Transverse colon (tissue), 4 donors: ENCODE measurements around the gene PARPBP.
"Not testable (repeated sequence)": the region's sequence is repeated elsewhere in the genome, so short reads cannot be mapped to it uniquely, and the experiment has no call there.

Source experiments
- EP300 ChIP-seq: sonication (generic); formaldehyde crosslinking; IDR thresholded peaks from one replicate; pipeline ENCODE4 v1.6.1; 2017; ENCODE audit warnings: antibody characterized with exemption, low read depth
- POLR2A ChIP-seq: fragments of 450-650 bp; IDR thresholded peaks from one replicate; pipeline ENCODE4 v1.6.1; 2016; ENCODE audit warnings: antibody characterized with exemption, mild to moderate bottlenecking, moderate library complexity
- POLR2AphosphoS5 ChIP-seq, 3 donors: sonication (generic); formaldehyde crosslinking; IDR thresholded peaks; one replicate each; pipeline ENCODE4 v1.6.1; 2016; ENCODE audit warnings: antibody characterized with exemption in 3 of 3
- TF ChIP-seq, protein P1 (sequence below), 5 experiments: fragments of 200-600 bp in 3 of 5; fragments of 450-650 bp in 2 of 5; sonication (generic) in 3 of 5; IDR thresholded peaks; 1 replicate in 2 of 5; 2 replicates in 3 of 5; pipeline ENCODE4 v1.5.1; 2016 to 2017; ENCODE audit warnings: antibody characterized with exemption in 5 of 5, inconsistent platforms in 3 of 5, mild to moderate bottlenecking in 2 of 5, moderate library complexity in 1 of 5

DNA sequence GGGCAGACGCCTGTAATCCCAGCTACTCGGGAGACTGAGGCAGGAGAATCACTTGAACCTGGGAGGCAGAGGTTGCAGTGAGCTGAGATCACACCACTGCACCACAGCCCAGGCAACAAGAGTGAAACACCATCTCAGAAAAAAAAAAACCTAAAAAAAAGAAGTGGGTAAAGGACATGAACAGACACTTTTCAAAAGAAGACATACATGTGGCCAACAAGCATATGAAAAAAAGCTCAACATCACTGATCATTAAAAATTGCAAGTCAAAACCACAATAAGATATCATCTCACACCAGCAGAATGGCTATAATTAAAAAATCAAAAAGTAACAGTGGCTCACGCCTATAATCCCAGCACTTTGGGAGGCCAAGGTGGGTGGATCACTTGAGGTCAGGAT lies 10.7 kb downstream of the PARPBP start:
- TF ChIP-seq POLR2AphosphoS5 (IDR thresholded peaks at IDR 0.05); POLR2A; EP300: not testable (repeated sequence)
- TF ChIP-seq, protein P1, sequence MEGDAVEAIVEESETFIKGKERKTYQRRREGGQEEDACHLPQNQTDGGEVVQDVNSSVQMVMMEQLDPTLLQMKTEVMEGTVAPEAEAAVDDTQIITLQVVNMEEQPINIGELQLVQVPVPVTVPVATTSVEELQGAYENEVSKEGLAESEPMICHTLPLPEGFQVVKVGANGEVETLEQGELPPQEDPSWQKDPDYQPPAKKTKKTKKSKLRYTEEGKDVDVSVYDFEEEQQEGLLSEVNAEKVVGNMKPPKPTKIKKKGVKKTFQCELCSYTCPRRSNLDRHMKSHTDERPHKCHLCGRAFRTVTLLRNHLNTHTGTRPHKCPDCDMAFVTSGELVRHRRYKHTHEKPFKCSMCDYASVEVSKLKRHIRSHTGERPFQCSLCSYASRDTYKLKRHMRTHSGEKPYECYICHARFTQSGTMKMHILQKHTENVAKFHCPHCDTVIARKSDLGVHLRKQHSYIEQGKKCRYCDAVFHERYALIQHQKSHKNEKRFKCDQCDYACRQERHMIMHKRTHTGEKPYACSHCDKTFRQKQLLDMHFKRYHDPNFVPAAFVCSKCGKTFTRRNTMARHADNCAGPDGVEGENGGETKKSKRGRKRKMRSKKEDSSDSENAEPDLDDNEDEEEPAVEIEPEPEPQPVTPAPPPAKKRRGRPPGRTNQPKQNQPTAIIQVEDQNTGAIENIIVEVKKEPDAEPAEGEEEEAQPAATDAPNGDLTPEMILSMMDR (IDR thresholded peaks at IDR 0.05), result not testable (repeated sequence)
